ENCODE results near the gene TSEN2.

The TSEN2 gene

DNA sequence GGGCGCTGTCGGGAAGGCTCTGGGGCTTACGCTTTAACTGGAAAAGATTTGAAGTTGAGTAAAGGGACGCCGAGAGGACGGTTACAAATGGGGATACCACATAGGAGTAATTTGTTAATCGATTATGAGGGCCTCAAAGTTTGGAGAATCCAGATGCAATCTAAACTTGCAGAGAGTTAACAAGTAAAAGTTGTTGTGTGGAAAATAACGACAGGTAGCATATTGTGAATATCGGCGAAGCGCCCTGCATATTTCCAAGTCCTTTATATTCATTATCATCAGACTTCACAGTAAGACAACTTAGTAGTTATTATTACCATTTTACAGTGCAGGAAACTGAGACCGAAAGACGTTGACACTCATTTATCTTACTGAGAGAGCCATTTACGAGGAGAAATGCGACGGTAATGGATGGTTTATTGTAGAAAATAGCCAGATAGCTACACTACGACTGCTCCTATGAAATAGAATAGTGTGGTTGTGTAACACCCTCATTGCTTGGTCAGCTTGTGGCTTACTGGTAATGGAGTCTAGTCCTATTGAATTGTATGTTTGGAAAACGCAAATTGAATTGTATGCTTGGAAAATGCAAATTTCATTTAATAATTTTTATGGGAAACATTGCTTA lies 73.3 kb downstream of the TSEN2 start:
- no peak for DNase-seq

DNA sequence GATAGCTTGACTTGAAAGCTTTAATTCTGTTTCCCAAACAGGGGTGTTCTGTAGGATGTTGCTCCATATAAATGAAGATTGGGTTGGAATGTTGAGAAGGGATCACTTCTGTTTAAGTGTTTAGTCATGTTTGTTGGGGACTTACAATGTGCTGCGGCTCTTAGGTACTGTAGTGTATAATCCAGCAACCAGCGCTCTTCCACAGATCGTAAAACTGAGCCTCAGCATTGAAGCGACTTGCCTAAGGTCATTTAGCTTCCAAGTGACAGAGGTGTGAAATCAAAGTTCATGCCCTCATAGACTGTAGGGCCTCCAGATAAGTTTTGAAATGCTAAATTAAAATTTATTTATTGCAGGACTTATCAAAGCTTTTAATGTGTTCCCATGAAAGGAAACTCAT lies 74.4 kb downstream of the TSEN2 start:
- no peak for DNase-seq

DNA sequence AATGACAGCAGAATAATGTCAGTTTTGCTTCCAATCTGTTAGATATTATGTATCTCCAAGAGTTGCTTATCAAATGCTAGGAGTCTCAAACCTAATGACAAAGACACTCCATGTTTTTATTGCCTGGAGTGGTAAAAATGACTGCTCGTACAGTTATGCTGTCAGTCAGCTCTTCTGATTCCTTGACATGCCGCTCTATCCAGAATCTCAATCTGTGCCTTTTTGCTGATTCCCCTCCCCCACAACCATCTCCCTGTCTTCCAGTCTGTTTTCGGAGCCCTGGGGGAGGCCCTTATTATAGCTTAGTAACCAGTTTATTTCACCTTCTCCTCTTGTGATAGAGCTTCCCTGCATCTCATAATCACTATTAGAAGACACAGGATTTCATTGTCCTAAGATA lies 75.2 kb downstream of the TSEN2 start:
- DNase-seq: no peak

DNA sequence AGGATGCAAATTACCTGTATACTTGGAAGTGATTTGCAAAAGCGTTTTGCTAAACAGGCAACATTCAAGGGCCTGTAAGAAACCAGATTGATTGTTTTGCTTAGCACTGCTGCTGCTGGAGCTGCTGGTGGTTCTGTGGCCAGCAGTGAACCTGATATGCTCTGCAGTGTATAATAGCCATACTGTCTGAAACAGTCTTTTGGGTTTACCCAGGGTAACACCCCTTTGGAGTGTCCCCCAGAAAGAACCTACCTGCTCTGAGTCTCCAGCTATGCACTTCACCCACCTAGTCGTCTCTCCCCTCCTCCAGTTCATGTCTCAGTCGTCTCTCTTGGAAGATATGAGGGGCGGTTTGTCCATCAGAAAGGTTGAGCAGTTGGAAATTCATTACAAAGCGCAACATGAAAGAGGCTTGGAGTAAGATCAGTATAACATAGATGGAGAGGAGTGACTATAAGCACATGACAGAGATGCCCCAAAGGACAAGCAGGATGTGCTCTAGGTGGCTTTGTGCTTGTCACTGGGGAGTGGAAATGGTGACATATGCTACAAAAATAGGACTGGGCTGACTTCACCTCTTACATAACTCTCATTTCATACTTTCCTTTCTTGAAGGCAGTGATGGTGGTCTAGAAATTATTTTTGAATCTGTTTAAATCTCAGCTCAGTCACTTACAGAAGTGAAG lies 76.4 kb downstream of the TSEN2 start:
- DNase-seq: no peak

DNA sequence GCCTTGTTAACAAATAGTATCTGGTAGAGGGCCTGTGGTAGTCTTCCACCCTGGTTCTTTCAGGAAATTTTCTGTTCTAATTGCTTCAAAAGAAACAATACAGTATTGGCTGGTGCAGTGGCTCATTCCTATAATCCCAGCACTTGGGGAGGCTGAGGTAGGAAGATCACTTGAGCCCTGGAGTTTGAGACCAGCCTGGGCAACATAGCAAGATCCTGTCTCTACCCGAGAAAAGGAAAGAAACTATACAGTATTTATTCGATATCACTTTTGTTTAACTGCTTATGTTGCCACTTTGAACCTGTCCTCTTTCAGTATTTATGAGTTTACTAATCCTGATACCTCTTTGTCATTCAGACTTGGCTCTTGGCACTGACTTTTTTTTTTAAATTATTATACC lies 77.1 kb downstream of the TSEN2 start:
- no peak for DNase-seq

DNA sequence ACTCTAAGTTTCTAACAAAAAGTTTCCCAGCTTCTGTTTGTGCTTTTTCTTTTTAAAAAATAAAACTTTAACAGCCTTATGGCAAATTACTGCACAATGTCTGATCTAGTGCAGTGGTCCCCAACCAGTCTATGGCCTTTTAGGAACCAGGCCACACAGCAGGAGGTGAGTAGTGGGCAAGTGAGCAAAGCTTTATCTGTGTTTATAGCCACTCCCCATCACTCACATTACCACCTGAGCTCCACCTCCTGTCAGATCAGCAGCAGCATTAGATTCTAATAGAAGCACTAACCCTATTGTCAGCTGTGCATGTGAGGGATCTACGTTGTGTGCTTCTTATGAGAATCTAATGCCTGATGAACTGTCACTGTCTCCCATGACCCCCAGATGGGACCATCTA lies 78.2 kb downstream of the TSEN2 start:
- DNase-seq: no peak

DNA sequence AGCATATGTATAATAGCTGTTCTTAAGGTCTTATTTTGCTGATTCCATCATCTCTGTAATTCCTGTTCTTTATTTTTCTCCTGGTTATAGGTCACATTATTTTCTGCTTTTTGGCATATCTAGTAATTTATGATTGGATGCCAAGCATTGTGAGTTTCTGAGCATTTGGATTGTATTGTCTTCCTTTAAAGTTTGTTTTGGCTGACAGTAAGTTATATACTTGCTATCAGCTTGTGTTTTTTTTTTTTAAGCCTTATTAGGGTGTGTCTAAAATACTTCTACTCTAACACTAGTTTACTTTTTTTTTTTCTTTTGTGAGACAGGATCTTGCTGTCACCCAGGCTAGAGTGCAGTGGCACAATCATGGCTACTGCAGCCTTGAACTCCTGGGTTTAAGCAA lies 82.7 kb downstream of the TSEN2 start:
- no peak for DNase-seq

DNA sequence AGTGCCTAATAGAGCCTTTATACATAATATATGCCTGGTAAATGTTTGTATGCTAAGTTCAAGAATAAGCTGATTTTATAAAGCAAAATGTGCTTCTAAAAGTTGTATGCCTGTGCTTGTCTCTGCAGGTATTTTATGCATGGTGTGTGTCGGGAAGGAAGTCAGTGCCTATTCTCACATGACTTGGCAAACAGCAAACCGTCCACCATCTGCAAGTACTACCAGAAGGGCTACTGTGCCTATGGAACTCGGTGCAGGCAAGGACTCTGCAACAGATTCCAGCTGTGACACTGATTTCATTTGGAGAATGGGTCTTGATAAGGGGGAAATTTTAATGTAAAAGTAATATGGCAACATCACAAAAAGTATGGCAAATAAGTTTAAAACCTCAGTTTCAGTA lies 84.5 kb downstream of the TSEN2 start:
- no peak for DNase-seq

DNA sequence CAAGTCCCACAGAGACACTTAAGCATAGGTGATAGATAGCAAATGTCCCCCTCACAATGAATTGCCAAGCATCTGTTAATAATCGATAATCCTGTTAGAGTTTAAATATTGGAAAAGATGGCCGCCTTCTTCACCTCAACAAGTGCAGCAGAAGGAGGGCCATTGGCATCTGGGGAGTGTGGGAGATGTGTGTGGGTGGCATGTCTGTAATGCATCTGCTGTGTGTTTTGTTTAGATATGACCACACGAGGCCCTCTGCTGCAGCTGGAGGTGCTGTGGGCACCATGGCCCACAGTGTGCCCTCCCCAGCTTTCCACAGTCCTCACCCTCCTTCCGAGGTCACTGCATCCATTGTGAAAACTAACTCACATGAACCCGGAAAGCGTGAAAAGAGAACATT lies 85.6 kb downstream of the TSEN2 start:
- DNase-seq: no peak

DNA sequence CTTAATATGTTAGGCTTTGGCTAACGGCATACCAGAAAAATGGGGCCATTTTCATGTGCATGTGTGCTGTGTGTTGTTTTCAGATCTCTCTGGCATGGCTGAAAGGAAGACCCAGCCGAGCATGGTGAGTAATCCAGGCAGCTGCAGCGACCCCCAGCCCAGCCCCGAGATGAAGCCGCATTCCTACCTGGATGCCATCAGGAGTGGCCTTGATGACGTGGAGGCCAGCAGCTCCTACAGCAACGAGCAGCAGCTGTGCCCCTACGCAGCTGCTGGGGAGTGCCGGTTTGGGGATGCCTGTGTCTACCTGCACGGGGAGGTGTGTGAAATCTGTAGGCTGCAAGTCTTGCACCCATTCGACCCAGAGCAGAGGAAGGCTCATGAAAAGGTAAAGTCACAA lies 87.7 kb downstream of the TSEN2 start:
- no peak for DNase-seq

DNA sequence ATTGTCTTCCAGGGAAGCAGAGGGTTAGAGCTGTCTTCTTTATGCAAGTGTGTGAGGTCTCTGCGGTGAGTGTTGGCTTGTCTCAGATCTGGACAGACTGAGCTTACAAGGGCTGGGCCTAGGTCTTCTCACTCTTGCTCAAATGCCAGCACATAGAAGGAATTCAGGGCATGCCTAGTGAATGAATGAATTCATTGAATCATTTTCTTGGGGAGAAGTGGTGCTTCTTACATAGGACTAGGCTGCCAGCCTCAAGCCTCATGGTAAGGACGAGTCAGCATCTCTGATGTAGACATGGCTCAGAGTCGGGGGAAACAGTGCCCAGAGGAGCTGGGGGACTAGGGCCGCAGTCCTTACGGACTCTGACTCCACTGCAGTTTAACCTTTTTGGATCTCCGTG lies 89.9 kb downstream of the TSEN2 start:
- no peak for DNase-seq

DNA sequence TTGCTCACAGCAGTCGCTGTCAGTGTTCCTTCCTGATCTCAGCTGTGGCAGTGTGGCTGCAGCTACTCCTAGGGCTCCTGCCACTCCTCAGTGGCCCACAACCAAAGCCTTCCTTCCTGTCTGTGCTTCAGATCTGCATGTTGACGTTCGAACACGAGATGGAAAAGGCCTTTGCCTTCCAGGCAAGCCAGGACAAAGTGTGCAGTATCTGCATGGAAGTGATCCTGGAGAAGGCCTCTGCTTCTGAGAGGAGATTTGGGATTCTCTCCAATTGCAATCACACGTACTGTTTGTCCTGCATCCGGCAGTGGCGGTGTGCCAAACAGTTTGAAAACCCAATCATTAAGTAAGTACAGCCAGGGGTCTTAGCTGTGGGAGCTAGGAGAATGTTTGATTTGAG lies 90.4 kb downstream of the TSEN2 start:
- DNase-seq: no peak

DNA sequence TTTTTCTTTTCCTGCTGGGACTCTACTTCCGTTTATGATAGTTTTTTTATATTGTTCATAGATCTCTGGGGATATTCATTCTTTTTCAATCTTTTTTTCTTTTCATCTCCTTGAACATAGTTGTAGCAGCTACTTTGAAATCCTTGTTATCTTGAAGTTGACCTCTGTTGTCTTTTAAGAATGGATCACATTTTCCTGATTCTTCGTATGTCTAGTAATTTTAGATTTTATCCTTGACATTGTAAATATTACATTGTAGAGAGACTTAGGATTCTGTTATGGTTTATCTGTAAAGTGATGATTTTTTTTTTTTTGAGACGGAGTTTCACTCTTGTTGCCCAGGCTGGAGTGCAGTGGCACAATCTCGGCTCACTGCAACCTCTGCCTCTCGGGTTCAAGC lies 93.1 kb downstream of the TSEN2 start:
- no peak for DNase-seq

DNA sequence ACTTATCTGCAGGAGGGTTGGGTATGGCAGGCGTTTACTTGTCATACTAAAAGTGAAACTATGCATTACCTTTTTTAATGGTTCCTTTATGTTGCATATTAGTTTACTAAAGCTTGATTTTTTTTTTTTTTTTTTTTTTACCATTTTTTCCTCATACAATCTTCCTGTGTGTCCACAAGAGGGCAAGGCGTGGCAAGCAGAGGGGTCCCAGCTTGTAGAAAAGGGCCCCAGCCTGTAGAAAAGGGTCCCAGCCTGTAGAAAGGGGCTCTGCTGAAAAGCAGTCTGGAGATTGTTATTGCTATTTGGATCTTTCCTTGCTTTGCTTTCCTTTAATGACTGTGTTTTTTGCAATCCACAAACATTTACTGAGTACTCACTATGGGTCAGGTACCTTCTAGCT lies 94.5 kb downstream of the TSEN2 start:
- no peak for DNase-seq

DNA sequence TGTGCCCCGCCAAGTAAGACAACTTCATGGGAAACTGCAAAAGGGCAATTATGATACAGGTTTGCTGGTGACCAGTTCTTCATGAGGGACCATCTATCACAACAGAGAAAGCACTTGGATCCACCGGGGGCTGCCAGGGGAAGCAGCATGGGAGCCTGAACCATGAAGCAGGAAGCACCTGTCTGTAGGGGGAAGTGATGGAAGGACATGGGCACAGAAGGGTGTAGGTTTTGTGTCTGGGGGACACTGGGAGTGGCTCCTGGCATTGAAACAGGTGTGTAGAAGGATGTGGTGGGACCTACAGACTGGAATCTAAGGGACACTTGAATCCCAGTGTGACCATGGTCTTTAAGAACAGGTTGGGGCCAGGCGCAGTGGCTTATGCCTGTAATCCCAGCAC lies 95.2 kb downstream of the TSEN2 start:
- DNase-seq: no peak

DNA sequence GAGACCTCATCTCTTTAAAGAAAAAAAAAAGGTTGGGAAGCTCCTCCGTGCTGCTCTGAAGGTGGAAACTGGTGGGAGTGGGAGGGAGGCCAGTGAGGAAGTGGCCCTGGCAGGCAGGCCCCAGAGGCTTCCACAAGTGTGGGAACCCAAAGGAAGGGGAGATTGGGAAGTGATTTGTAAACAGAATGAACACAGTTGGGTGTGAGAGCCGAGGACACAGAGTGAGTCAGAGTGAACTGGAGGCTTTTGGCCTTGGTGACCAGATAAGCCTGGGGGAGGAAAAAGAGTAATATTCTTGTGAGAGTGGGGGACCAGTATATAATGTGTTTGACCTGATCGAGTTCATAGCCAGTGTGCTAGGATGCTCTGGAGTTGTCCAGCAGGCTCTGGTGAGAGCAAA lies 95.6 kb downstream of the TSEN2 start:
- DNase-seq: no peak

DNA sequence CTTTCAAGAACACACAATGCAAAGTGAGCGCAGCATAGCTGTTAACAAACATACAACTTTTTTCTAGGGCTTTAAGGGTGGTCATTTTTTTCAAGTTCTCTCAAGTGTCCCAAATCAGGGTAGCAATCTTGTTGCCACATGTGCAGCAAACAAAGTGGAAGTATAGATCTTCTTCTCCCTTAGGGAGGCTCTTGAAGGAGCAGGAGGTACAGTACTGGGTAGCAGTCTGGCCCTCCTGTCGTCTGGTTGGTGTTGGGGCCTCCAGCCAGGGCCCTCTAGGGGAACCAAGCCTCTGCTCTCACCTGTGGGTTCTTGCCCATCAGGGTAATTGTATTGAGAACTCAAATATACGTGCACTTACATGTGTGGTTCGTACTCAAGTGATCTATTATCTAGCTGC lies 98.5 kb downstream of the TSEN2 start:
- no peak for DNase-seq
